GM18870 (cell line): Measurements from ENCODE around the gene CCDC88B.
"Not testable (repeated sequence)": the region's sequence is repeated elsewhere in the genome, so short reads cannot be mapped to it uniquely, and the experiment has no call there.

Experiments
- ATAC-seq: cut with Tn5 transposase; IDR thresholded peaks from one replicate; pipeline ENCODE4 v1.9.1; 2021; ENCODE audit warnings: moderate library complexity; ENCODE audit not compliant: unreplicated experiment

The CCDC88B gene

DNA sequence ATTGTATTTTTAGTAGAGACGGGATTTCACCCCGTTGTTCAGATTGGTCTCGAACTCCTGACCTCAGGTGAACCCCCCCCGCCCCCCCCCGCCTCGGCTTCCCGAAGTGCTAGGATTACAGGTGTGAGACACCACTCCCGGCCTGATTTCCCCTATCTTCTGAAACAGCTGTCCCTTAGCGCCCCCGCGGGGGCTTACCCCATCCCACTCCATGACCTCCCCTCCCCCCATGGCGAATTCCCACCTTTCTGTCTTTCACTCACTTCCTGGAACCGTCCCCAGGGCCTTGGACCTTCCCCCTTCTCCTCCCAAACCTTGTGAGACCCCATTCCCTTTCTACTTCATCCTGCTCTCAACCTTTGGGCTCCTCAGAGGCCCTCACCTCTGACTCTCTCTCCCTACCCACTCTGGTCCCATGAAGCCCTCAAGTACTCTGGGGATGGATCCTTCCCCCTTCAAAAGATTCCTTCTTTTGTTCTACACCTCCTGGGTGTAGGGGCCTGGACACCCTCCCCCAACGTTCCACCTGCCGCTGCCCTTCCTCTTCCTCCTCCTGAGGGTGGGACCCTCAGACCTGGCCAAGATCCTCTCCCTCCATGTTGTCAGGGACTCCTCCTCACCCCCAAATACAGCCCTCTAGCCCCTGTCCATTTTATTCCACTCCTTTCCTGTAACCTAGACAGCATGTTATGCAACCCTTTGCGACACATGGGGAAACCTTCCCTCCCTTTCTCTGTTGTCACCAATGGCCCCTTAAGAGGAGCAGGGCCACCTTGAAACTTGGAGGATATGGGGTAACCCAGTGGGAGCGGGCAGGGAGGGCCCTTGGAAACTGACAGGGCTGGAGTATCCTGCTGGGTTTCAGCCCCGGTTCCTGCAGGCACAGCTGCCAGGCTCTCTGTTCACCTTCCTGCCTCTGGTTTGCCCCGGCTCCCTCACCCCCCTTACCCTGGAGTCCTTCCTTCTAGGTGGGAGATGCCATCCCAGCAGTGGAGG, 20.9 kb upstream of the CCDC88B start:
- no peak for ATAC-seq

DNA sequence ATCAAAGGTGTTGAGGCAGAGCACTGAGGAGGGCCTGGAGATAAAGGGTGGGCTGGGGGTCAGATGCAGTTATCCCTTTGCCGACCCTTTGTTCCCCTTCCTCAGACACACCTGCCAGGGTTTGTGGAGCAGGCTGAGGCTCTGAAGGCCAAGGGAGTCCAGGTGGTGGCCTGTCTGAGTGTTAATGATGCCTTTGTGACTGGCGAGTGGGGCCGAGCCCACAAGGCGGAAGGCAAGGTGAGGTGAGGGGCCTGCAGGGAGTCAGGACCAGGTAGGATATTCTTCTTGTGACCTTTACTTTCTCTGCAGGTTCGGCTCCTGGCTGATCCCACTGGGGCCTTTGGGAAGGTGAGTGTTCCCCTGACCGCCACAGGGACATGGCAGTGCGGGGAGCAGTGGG, 19.4 kb upstream of the CCDC88B start:
- no peak for ATAC-seq

GRCh38 chr11:64321026-64321425, 19.0 kb upstream of the CCDC88B start:
- no peak for ATAC-seq

GRCh38 chr11:64321533-64321932, 18.5 kb upstream of the CCDC88B start:
- no peak for ATAC-seq

DNA sequence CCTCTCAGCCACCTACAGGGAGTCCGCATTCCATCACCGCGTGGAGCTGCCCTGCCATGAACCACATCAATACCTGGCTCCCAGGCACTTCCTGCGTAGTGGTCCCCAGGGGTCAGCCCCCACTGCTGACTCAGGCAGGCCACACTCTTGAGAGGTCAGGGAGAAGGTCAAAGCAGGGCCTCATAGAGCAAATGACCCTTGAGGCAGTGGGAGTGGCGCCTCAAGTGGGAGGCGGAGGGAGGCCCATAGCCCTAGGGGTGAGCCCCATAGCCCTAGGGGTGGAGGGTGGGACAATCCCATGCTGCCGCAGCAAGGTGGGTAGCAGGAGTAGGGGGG, 17.1 kb upstream of the CCDC88B start:
- ATAC-seq: no peak

DNA sequence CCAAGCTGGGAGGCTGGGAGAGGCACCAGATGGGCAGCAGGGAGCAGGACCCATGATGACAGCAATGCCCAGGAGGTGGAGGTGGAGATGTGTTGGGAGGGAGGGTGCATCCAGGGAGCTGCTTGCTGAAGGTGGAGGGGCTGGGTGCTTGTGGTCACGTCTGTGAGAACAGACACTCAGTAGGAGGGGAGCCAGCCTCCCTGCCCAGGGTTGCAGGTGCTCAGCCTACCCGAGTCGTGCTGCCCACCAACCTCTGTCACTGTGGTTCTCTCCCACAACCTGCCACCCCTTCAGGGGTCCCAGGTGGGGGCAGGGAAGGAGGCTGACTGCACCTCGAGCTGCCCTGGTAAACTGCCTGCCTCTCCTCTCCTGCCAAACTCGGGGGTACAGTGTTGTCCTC, 16.6 kb upstream of the CCDC88B start:
- no peak for ATAC-seq

GRCh38 chr11:64323984-64324383, 16.0 kb upstream of the CCDC88B start:
- not testable (repeated sequence) for ATAC-seq

DNA sequence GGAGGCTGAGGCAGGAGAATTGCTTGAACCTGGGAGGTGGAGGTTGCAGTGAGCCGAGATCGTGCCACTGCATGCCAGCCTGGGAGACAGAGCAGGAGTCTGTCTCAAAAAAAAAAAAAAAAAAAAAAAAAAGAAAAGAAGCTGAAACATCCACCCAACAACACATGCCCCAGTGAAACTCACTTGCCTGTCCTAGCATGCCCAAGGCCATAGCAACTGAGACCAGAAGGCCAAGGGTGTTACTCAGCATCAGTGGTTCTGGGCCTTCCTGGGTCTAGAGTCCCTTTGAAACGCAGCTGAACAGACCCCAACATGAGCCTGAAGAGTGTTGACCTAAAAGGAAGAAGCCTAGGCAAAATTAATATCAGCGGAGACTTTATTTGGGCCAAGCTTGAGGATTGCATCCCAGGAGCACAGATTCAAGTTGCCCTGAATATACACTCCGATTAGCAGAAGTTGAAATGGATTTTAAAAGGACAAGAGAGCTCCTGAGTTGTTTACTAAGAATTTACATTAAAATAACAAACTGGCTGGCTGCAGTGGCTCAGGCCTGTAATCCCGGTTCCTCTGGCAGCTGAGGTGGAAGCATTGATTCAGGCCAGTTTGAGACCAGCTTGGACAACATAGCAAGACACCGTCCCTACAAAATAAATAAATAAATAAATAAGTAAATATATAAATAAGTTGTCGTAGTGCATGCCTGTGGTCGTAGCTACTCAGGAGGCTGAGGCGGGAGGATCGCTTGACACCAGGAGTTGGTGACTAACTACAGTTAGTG, 15.1 kb upstream of the CCDC88B start:
- no peak for ATAC-seq

DNA sequence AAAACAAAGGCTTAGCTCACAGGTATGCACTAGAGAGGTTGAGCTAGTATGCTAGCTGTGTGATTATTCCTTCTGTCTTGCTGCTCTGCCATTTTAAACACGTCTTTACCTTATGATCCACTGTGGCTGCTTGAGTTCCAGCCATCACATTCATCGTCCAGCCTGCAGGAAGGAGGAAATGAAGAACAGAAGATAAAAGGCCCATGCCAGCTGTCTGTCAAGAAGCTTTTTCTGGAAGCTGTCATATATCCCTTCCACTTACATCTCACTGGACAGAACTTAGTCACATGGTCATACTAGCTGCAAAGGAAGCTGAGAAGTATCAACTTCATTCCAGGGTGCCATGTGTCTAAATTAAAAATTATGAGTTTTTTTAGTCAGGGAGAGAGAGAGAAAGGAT, 12.6 kb upstream of the CCDC88B start:
- ATAC-seq: no peak

GRCh38 chr11:64327993-64328392, 12.0 kb upstream of the CCDC88B start:
- no peak for ATAC-seq

DNA sequence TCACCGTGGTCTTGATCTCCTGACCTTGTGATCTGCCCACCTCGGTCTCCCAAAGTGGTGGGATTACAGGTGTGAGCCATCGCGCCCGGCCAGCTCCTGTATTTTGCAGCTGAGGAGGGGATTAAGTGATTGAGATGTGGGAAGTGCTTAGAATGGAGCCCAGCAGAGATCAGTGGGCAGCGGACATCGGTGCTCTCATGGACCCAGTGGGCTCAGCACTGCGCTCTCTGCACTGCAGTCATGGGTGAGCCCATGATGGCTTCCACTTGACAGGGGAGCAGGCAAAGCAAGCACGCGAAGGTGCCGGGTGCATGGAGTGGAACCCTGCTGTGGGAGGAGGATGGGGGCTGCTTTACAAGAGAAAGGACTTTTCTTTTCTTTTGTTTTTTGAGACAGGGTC, 9.1 kb upstream of the CCDC88B start:
- ATAC-seq: no peak

DNA sequence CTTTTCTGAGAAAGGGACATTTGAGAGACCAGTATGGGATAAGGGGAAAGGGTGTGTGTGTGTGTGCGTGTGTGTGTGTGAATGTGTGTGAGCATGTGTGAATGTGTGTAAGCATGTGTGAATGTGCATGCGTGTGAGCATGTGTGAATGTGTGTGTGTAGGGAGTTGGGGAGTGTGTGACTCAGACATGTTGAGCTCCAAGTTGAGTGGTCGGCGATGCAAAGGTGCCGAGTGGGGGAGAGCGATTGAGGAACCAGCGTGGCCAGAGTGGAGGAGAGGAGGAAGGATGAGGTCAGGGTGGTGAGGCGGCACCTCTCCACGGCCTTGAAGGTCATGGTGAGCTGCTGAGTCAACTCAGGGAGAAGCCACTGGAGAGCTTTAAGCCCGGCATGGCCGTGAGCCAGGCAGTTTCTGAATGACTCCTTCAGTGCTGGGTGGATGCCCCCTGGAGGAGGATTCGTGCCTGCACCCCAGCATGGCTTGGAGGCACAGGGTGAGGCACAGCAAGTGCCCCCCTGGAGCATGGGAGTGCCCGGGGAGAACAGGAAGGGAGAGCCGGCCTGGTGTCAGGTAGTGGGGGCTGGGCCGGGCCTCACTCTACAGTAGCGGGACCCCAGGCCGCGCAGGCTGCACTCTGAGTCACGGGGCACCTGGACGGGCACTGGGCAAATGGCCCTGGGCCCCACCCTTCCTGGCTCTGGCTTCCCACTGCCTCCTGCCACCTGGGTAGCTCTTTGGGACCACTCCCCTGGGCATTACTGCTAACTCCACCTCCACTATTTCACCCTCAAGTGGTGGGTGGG, 8.2 kb upstream of the CCDC88B start:
- ATAC-seq: peak; percentile 44

- no peak for ATAC-seq
These were observed 6.4 kb upstream of the CCDC88B start for GRCh38 chr11:64333556-64333955.

DNA sequence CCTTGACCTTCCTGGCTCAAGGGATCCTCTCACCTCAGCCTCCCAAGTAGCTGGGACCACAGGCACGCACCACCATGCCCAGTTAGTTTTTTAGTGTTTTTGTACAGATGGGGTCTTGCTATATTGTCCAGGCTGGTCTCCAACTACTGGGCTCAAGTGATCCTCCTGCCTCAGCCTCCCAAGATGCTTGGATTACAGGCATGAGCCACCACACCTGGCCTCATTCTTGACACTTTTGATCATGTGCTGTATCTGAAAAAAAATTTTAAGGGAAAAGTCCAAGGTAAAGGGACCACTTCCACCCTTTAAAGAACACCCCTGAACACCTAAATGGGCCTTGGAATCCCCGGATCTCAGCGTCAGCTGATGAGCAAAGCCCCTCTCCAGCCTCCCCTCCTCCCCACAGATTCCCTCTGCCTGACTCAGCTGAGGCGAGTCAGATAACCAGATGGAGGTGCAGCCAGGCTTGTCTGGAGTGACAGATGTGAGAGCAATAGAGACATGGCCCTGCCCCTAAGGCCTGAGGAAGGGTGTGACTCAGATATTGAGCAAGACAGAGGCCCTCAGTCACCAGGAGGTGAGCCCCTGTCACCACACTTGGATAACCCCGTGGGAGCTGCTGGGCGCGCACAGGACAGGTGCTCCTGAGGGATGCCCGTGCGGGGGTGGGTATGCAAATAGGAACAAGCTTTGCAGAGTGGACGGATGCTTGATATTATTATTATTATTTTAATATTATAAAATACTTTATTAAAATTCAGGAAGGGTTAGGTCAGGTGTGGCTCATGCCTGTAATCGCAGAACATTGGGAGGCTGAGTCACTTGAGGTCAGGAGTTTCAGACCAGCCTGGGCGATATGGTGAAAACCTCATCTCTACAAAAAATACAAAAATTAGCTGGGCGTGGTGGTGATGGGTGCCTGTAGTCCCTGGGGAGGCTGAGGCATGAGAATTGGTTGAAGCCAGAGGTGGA, 5.0 kb upstream of the CCDC88B start:
- ATAC-seq: peak; percentile 78

GRCh38 chr11:64337538-64338249, 2.3 kb upstream of the CCDC88B start:
- no peak for ATAC-seq

DNA sequence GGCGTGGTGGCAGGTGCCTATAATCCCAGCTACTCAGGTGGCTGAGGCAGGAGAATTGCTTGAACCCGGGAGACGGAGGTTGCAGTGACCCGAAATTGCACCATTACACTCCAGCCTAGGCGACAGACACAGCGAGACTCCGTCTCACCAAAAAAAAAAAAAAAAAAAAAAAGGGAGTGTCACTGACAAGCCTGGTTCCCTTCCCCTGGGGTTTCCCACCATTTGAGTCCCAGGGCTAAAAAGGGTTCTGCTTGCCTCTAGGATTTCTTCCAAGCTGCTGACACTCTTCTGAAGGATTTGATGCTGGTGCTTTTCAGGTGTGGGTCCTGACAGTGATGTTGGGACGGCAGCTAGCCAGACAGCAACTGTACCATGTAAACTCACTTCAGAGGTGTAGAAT, 1.3 kb upstream of the CCDC88B start:
- no peak for ATAC-seq

- ATAC-seq: no peak
These were observed 718 bp upstream of the CCDC88B start for GRCh38 chr11:64339286-64339685.

DNA sequence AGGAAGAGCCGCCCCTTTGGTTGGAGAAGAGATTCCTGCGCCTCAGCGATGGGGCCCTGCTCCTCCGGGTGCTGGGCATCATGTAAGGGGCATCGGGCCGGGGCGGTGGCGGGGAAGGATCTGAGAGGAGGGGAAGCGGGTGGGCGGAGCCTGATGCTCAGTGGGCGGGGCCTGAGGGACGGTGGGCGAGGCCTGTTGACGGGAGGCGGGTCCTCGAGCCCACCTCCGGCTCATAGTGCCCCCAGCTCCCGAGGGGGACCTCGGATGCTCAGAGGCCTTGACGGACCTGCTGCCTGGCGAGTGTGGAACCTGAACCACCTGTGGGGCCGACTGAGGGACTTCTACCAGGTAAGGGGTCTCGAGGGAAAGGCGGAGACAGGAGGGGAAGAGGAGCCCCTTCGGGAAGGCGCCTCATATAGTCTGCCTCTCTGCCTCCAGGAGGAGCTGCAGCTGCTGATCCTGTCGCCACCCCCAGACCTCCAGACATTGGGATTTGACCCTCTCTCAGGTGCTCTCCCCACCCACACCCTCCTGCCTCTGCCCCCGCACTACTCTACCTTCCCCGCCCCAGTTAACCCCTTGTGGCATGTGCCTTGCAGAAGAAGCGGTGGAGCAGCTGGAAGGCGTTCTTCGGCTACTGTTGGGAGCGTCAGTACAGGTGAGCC, 799 bp downstream of the CCDC88B start:
- no peak for ATAC-seq

- ATAC-seq: no peak
These were observed 1.4 kb downstream of the CCDC88B start for GRCh38 chr11:64341429-64341828.
